Stimulated activated CD4-positive, alpha-beta T cell treated with anti-CD3 and anti-CD28 coated beads, Interleukin-2, amount 100 ng/mL, for 4 hours (primary cell): ENCODE measurements around the gene IDNK.

ENCODE experiments used
- DNase-seq: peaks from one replicate; pipeline ENCODE4 v3.0.0-alpha.2; 2020; ENCODE audit warnings: low read depth

IDNK gene

GRCh38 chr9:83633676-83634075 is 10.7 kb downstream of the IDNK start:
- DNase-seq = no peak

GRCh38 chr9:83636813-83637212 is 13.9 kb downstream of the IDNK start:
- no peak for DNase-seq

GRCh38 chr9:83637389-83637788 is 14.4 kb downstream of the IDNK start:
- no peak for DNase-seq

- DNase-seq = no peak
These were observed 16.3 kb downstream of the IDNK start for GRCh38 chr9:83639266-83639665.

- no peak for DNase-seq
These were observed 19.9 kb downstream of the IDNK start for GRCh38 chr9:83642793-83643192.

- no peak for DNase-seq
These were observed 23.7 kb downstream of the IDNK start for GRCh38 chr9:83646500-83647239.

- DNase-seq = peak; percentile 64
These were observed 26.1 kb downstream of the IDNK start for GRCh38 chr9:83649080-83649479.

GRCh38 chr9:83649515-83649914 is 26.6 kb downstream of the IDNK start:
- DNase-seq = no peak

GRCh38 chr9:83651558-83651957 is 28.6 kb downstream of the IDNK start:
- DNase-seq = no peak

- DNase-seq = no peak
These were observed 29.5 kb downstream of the IDNK start for GRCh38 chr9:83652433-83652832.

- no peak for DNase-seq
These were observed 32.5 kb downstream of the IDNK start for GRCh38 chr9:83655433-83655832.

- no peak for DNase-seq
These were observed 33.2 kb downstream of the IDNK start for GRCh38 chr9:83656032-83656680.

GRCh38 chr9:83656952-83657351 is 34.0 kb downstream of the IDNK start:
- no peak for DNase-seq

GRCh38 chr9:83662933-83663332 is 40.0 kb downstream of the IDNK start:
- DNase-seq = no peak

- no peak for DNase-seq
These were observed 42.7 kb downstream of the IDNK start for GRCh38 chr9:83665580-83666200.

- no peak for DNase-seq
These were observed 46.1 kb downstream of the IDNK start for GRCh38 chr9:83669067-83669466.

GRCh38 chr9:83670381-83670780 is 47.4 kb downstream of the IDNK start:
- DNase-seq = no peak

GRCh38 chr9:83671451-83671850 is 48.5 kb downstream of the IDNK start:
- no peak for DNase-seq

- no peak for DNase-seq
These were observed 52.5 kb downstream of the IDNK start for GRCh38 chr9:83675466-83675865.

GRCh38 chr9:83677596-83677995 is 54.7 kb downstream of the IDNK start:
- no peak for DNase-seq

GRCh38 chr9:83680233-83680632 is 57.3 kb downstream of the IDNK start:
- no peak for DNase-seq

GRCh38 chr9:83681490-83681889 is 58.5 kb downstream of the IDNK start:
- DNase-seq = no peak

GRCh38 chr9:83688921-83689320 is 66.0 kb downstream of the IDNK start:
- DNase-seq = no peak
